IPS DF 6.9 (cell line): Measurements from ENCODE around the gene TVP23A.

ENCODE experiments used
- DNase-seq: peaks from one replicate; pipeline ENCODE4 v3.0.0-alpha.2; 2013; ENCODE audit warnings: low read depth, low spot score
- H3K27ac ChIP-seq: one replicate; pipeline ENCODE4 v1.5.1; 2013; ENCODE audit warnings: low read length, control low read depth
- H3K27me3 ChIP-seq: 2 replicates; pipeline ENCODE4 v1.6.1; 2013; ENCODE audit warnings: mild to moderate bottlenecking, low read length; ENCODE audit not compliant: control insufficient read depth, insufficient read depth
- H3K36me3 ChIP-seq: 2 replicates; pipeline ENCODE4 v1.6.1; 2013; ENCODE audit warnings: low read length; ENCODE audit not compliant: control insufficient read depth, insufficient read depth
- H3K4me1 ChIP-seq: 2 replicates; pipeline ENCODE4 v1.6.1; 2013; ENCODE audit warnings: low read length; ENCODE audit not compliant: control insufficient read depth, insufficient read depth
- H3K4me3 ChIP-seq: 2 replicates; pipeline ENCODE4 v1.5.1; 2013; ENCODE audit warnings: mild to moderate bottlenecking, low read length
- H3K9me3 ChIP-seq: 2 replicates; pipeline ENCODE4 v1.6.1; 2013; ENCODE audit warnings: low read length, inconsistent platforms; ENCODE audit not compliant: control insufficient read depth, insufficient read depth
- WGBS: extraction: QIAGEN DNeasy Blood & Tissue Kit; methylation state at CpG from one replicate; pipeline ENCODE4 v1.1.7; 2013; ENCODE audit warnings: mixed read lengths, missing lambda C conversion rate; ENCODE audit not compliant: insufficient read length, insufficient coverage; 5-methylcytosine and 5-hydroxymethylcytosine counted together

The TVP23A gene

GRCh38 chr16:10824111-10824893 lies 5.7 kb upstream of the TVP23A start:
- Histone ChIP-seq H3K36me3 (no peaks in the 10 kb centered on the region), H3K4me1 (no peaks in the 10 kb centered on the region), H3K4me3 (no peak overlapping the region), H3K27me3 (no peaks in the 10 kb centered on the region), H3K27ac (no peak overlapping the region), H3K9me3 (no peaks in the 10 kb centered on the region)
- DNase-seq, result no peak
- WGBS, result no CpG with 5 or more reads among the region's 13 CpGs

DNA sequence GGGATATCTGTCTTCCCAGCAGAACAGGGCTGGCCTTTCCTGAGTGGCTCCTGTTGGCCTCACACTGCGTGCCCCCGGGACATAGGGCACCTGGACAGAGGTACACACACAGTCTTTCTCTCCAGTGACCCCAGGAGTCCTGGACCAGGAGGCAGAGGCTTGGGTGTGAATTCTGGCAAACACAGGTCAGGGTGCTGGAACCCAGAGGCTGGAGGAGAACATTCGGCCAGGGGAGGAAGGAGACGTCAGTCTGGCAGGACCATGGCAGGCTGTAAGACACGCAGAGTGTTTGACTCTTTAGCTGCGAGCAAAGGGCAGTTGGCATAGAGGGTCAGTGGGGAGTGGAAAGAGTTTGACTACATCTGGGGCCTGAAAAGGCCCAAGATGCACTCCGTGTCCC lies 4.1 kb upstream of the TVP23A start:
- no peaks in the 10 kb centered on the region for H3K36me3 ChIP-seq
- WGBS, result no CpG with 5 or more reads among the region's 7 CpGs
- no peak for DNase-seq
- H3K4me1 ChIP-seq, result no peaks in the 10 kb centered on the region
- H3K9me3 ChIP-seq, result no peaks in the 10 kb centered on the region
- no peak overlapping the region for H3K27ac ChIP-seq
- no peaks in the 10 kb centered on the region for H3K27me3 ChIP-seq
- H3K4me3 ChIP-seq, result no peak overlapping the region

- Histone ChIP-seq H3K4me3 (no peak overlapping the region), H3K36me3 (no peaks in the 10 kb centered on the region), H3K27me3 (no peaks in the 10 kb centered on the region), H3K4me1 (no peaks in the 10 kb centered on the region), H3K27ac (no peak overlapping the region), H3K9me3 (no peaks in the 10 kb centered on the region)
- DNase-seq, result no peak
- WGBS, result no CpG with 5 or more reads among the region's 1 CpG
These were observed 2.0 kb upstream of the TVP23A start for GRCh38 chr16:10820546-10820945.

DNA sequence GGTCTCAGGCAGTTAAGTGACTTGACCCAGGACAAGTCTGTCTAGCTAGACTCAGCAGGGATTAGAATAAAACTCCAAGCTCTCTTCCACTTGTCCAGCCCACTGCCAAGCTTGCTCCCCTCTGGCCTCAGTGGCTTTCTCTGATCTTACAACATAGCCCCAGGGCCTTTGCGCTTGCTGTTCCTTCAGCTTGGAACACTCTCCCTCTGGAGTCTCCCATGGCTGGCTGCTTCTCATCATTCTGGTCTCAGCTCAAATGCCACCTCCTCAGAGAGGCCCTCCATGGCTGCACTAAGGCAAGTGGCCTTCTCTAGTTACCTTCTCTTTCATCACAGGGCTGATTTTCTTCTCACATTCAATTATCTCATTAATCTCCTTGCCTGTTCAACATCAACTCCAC lies 1.1 kb downstream of the TVP23A start:
- Histone ChIP-seq H3K4me3 (no peak overlapping the region), H3K27me3 (no peaks in the 10 kb centered on the region), H3K27ac (no peak overlapping the region), H3K9me3 (no peaks in the 10 kb centered on the region), H3K36me3 (no peaks in the 10 kb centered on the region), H3K4me1 (no peaks in the 10 kb centered on the region)
- WGBS, result no CpG with 5 or more reads among the region's 1 CpG
- DNase-seq, result no peak

GRCh38 chr16:10813099-10813455 lies 5.5 kb downstream of the TVP23A start:
- Histone ChIP-seq H3K4me3 (no peak overlapping the region), H3K27me3 (no peaks in the 10 kb centered on the region), H3K9me3 (no peaks in the 10 kb centered on the region), H3K4me1 (no peaks in the 10 kb centered on the region), H3K36me3 (no peaks in the 10 kb centered on the region), H3K27ac (no peak overlapping the region)
- WGBS, result no CpG with 5 or more reads among the region's 4 CpGs
- DNase-seq, result no peak

DNA sequence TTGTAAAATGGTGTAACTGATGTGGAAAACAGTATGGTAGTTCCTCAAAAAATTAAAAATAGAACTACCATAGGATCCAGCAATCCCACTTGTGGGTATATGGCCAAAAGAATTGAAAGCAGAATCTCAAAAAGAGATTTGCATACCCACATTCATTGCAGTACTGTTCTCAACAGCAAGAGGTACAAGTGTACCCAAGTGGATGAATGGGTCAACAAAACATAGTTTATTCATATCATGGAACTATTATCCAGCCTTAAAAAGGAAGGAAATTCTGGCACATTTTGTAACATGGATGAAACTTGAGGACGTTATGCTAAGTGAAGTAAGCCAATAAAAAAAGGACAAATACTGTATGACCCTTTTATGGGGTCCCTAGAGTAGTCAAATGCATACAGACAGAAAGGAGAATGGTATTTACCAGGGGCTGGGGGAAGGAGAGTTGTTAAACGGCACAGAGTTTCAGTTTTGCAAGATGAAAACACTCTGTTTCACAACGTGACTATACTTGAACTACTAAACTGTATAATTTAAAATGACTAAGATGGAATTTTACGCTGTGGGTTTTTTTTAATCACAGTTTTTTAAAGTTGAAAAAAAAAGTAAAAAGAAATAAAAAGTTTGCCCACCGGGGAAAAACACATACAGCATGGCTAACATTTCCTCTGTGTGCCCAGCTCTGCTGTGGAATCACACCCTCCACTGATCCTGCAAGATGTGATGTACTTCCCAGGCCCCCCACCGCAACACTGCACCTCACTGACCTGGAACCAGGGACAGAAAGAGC lies 6.1 kb downstream of the TVP23A start:
- Histone ChIP-seq H3K27me3 (no peaks in the 10 kb centered on the region), H3K27ac (no peak overlapping the region), H3K9me3 (no peaks in the 10 kb centered on the region), H3K36me3 (no peaks in the 10 kb centered on the region), H3K4me3 (no peak overlapping the region), H3K4me1 (no peaks in the 10 kb centered on the region)
- no peak for DNase-seq
- 100% methylated on average over 1 of the region's 6 CpGs for WGBS

GRCh38 chr16:10809706-10810105 lies 8.9 kb downstream of the TVP23A start:
- Histone ChIP-seq H3K36me3 (no peaks in the 10 kb centered on the region), H3K27me3 (no peaks in the 10 kb centered on the region), H3K4me1 (no peaks in the 10 kb centered on the region), H3K9me3 (no peaks in the 10 kb centered on the region), H3K4me3 (no peak overlapping the region), H3K27ac (no peak overlapping the region)
- DNase-seq, result no peak
- no CpG with 5 or more reads among the region's 3 CpGs for WGBS

DNA sequence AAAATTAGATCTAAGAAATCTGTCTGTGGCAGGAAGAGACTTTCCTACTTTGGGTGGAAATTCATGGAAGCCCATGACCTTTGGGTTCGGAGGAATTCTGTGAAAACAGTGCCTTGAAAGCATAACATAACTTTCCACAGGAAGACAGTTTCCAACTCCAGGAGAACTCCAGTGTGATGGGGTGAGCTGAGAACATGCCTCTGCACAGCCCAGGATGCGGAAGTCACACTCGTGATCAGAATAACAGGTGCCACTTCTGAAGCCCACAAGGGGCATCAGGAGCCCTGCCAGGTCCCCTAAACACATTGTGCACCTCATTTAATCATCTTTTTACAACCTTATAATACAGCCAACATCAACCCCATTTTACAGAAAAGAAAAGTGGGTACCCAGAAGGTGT lies 9.7 kb downstream of the TVP23A start:
- no peak for DNase-seq
- no peaks in the 10 kb centered on the region for H3K36me3 ChIP-seq
- H3K27me3 ChIP-seq, result no peaks in the 10 kb centered on the region
- no peaks in the 10 kb centered on the region for H3K9me3 ChIP-seq
- WGBS, result no CpG with 5 or more reads among the region's 3 CpGs
- H3K27ac ChIP-seq, result no peak overlapping the region
- H3K4me1 ChIP-seq, result no peaks in the 10 kb centered on the region
- no peak overlapping the region for H3K4me3 ChIP-seq

- DNase-seq, result no peak
- Histone ChIP-seq H3K27ac (no peak overlapping the region), H3K27me3 (no peaks in the 10 kb centered on the region), H3K4me3 (no peak overlapping the region), H3K4me1 (no peaks in the 10 kb centered on the region), H3K36me3 (no peaks in the 10 kb centered on the region), H3K9me3 (no peaks in the 10 kb centered on the region)
- WGBS, result no CpG with 5 or more reads among the region's 3 CpGs
These were observed 10.4 kb downstream of the TVP23A start for GRCh38 chr16:10808218-10808617.

DNA sequence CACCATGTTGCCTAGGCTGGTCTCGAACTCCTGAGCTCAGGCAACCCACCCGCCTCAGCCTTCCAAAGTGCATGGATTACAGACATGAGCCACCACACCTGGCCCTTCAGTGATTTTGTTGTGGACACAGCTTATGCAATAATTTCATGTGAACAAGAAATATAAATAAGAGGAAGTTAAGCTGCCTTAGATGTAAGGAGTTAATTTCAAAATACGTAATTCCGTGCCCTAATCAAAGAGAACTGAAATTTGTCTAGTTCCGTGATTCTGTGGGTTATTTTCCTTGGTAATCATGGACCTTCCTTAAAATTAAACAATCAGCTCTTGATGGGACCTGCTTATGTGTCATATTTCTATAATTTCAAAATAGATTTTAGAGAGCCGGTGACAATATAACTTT lies 11.9 kb downstream of the TVP23A start:
- H3K9me3 ChIP-seq, result no peaks in the 10 kb centered on the region
- no peaks in the 10 kb centered on the region for H3K4me1 ChIP-seq
- H3K4me3 ChIP-seq, result no peak overlapping the region
- no peaks in the 10 kb centered on the region for H3K27me3 ChIP-seq
- no CpG with 5 or more reads among the region's 6 CpGs for WGBS
- no peak for DNase-seq
- H3K27ac ChIP-seq, result no peak overlapping the region
- H3K36me3 ChIP-seq, result no peaks in the 10 kb centered on the region

DNA sequence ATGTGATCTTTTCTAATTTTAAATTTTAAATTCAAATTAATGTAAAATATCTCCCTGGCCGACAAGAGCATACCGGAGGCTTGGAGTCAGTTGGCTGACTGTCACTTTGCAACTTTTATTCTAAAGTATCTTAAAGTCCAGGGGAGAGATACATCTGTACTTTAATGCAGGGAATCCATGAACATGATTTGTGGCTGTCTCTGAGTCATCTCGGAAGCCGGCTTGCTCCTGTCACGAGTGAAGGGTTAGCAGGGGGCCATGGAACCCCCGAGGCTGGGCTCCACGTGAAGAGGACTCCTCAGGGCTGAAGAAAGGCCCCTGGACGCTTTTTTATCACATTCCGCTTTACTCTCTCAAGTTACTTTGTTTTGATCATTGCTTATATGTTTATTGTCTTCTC lies 13.3 kb downstream of the TVP23A start:
- Histone ChIP-seq H3K9me3 (no peaks in the 10 kb centered on the region), H3K27me3 (no peaks in the 10 kb centered on the region), H3K4me1 (no peaks in the 10 kb centered on the region), H3K27ac (no peak overlapping the region), H3K36me3 (no peaks in the 10 kb centered on the region), H3K4me3 (no peak overlapping the region)
- DNase-seq, result no peak
- WGBS, result no CpG with 5 or more reads among the region's 9 CpGs
